OCI-LY1 (cell line): ENCODE data around the gene LARP1B.
A peak's percentile ranks its signal among the peaks of the same experiment; 100 is the strongest.

Source experiments
- H2AFZ ChIP-seq: fragments of 200-600 bp; sonication (generic), shearing (Covaris generic); 2 replicates; pipeline ENCODE4 v1.6.0; 2014; ENCODE audit warnings: antibody characterized with exemption, mild to moderate bottlenecking, low read length
- H3F3A ChIP-seq: fragments of 200-600 bp; sonication (generic), shearing (Covaris generic); 2 replicates; pipeline ENCODE4 v1.6.0; 2014; ENCODE audit warnings: mild to moderate bottlenecking, antibody characterized with exemption, low read length, moderate library complexity; ENCODE audit not compliant: insufficient read depth
- H3K27ac ChIP-seq: fragments of 200-600 bp; sonication (generic); 2 replicates; pipeline ENCODE4 v1.5.1; 2014; ENCODE audit warnings: low read length, mixed run types, mild to moderate bottlenecking, low read depth; ENCODE audit not compliant: poor library complexity, severe bottlenecking
- H3K27me3 ChIP-seq: fragments of 200-600 bp; sonication (generic); 2 replicates; pipeline ENCODE4 v1.6.0; 2014; ENCODE audit warnings: antibody characterized with exemption, mild to moderate bottlenecking, low read length, moderate library complexity; ENCODE audit not compliant: insufficient read depth
- H3K36me3 ChIP-seq: fragments of 200-600 bp; sonication (generic); 2 replicates; pipeline ENCODE4 v1.6.1; 2014; ENCODE audit warnings: mild to moderate bottlenecking, antibody characterized with exemption, low read length, moderate library complexity, mixed read lengths; ENCODE audit not compliant: insufficient read depth
- H3K4me1 ChIP-seq: fragments of 200-600 bp; sonication (generic); 2 replicates; pipeline ENCODE4 v1.5.1; 2014; ENCODE audit warnings: mild to moderate bottlenecking, low read length, moderate library complexity; ENCODE audit not compliant: insufficient read depth, severe bottlenecking
- H3K4me2 ChIP-seq: fragments of 200-600 bp; sonication (generic), shearing (Covaris generic); 2 replicates; pipeline ENCODE4 v1.6.1; 2014; ENCODE audit warnings: low read length
- H3K4me3 ChIP-seq: fragments of 200-600 bp; sonication (generic); 2 replicates; pipeline ENCODE4 v1.5.1; 2014; ENCODE audit warnings: low read length, low read depth, mild to moderate bottlenecking, mixed read lengths; ENCODE audit not compliant: poor library complexity, severe bottlenecking
- H3K79me2 ChIP-seq: fragments of 200-600 bp; shearing (Covaris generic); 2 replicates; pipeline ENCODE4 v1.6.1; 2016; ENCODE audit warnings: mixed run types, low read length, mixed read lengths; ENCODE audit not compliant: insufficient read depth
- H3K9ac ChIP-seq: fragments of 200-600 bp; sonication (generic), shearing (Covaris generic); 2 replicates; pipeline ENCODE4 v1.6.1; 2014; ENCODE audit warnings: mild to moderate bottlenecking, low read length, mixed read lengths
- H3K9me2 ChIP-seq: fragments of 200-600 bp; sonication (generic), shearing (Covaris generic); 2 replicates; pipeline ENCODE4 v1.6.1; 2014; ENCODE audit warnings: low read depth, mild to moderate bottlenecking, low read length, mixed read lengths
- H3K9me3 ChIP-seq: fragments of 200-600 bp; shearing (Covaris generic); 2 replicates; pipeline ENCODE4 v1.6.1; 2014; ENCODE audit warnings: low read length, mixed read lengths
- H4K20me1 ChIP-seq: fragments of 200-600 bp; sonication (generic), shearing (Covaris generic); 2 replicates; pipeline ENCODE4 v1.6.0; 2016; ENCODE audit warnings: mild to moderate bottlenecking, low read length; ENCODE audit not compliant: insufficient read depth
- CTCF ChIP-seq: fragments of 200-600 bp; sonication (generic), shearing (Covaris generic); IDR thresholded peaks from 2 replicates; pipeline ENCODE4 v1.5.1; 2017; ENCODE audit warnings: mild to moderate bottlenecking, antibody characterized with exemption, low read length, moderate library complexity, mixed read lengths
- EZH2 ChIP-seq: fragments of 200-600 bp; sonication (generic), shearing (Covaris generic); IDR thresholded peaks from 2 replicates; pipeline ENCODE4 v1.8.0; 2017; ENCODE audit warnings: borderline replicate concordance, mixed run types, mild to moderate bottlenecking, antibody characterized with exemption, low read length, moderate library complexity, mixed read lengths

LARP1B gene

GRCh38 chr4:128220286-128221235, 159.4 kb downstream of the LARP1B start:
- Histone ChIP-seq H3K36me3 (no peaks in the 10 kb centered on the region), H2AFZ (no peak overlapping the region), H3K4me1 (no peaks in the 10 kb centered on the region), H3K9ac (no peak overlapping the region), H3K9me3 (no peaks in the 10 kb centered on the region), H4K20me1 (no peaks in the 10 kb centered on the region), H3K27ac (no peak overlapping the region), H3K27me3 (no peaks in the 10 kb centered on the region), H3K79me2 (no peaks in the 10 kb centered on the region), H3F3A (no peaks in the 10 kb centered on the region), H3K4me2 (no peak overlapping the region), H3K4me3 (no peak overlapping the region), H3K9me2 (no peaks in the 10 kb centered on the region)
- TF ChIP-seq EZH2 (no peak), CTCF (peak; percentile 54)

- Histone ChIP-seq H3K9me2 (no peaks in the 10 kb centered on the region), H3K27ac (no peak overlapping the region), H3K4me1 (no peaks in the 10 kb centered on the region), H3K79me2 (no peaks in the 10 kb centered on the region), H3K27me3 (no peaks in the 10 kb centered on the region), H3K36me3 (no peaks in the 10 kb centered on the region), H3F3A (no peaks in the 10 kb centered on the region), H3K4me3 (no peak overlapping the region), H2AFZ (no peak overlapping the region), H3K9me3 (no peaks in the 10 kb centered on the region), H3K9ac (no peak overlapping the region), H3K4me2 (no peak overlapping the region), H4K20me1 (no peaks in the 10 kb centered on the region)
- TF ChIP-seq EZH2 (no peak), CTCF (no peak)
These were observed 160.5 kb downstream of the LARP1B start for GRCh38 chr4:128221586-128221985.

GRCh38 chr4:128225148-128225547, 164.0 kb downstream of the LARP1B start:
- H3K9ac ChIP-seq, result no peak overlapping the region
- TF ChIP-seq EZH2, result no peak
- TF ChIP-seq CTCF, result no peak
- no peak overlapping the region for H3K4me3 ChIP-seq
- H3K27me3 ChIP-seq, result no peaks in the 10 kb centered on the region
- no peaks in the 10 kb centered on the region for H3F3A ChIP-seq
- no peak overlapping the region for H3K27ac ChIP-seq
- H3K4me1 ChIP-seq, result no peaks in the 10 kb centered on the region
- no peak overlapping the region for H3K4me2 ChIP-seq
- H3K79me2 ChIP-seq, result no peaks in the 10 kb centered on the region
- no peaks in the 10 kb centered on the region for H3K9me2 ChIP-seq
- no peaks in the 10 kb centered on the region for H3K36me3 ChIP-seq
- no peaks in the 10 kb centered on the region for H4K20me1 ChIP-seq
- no peaks in the 10 kb centered on the region for H3K9me3 ChIP-seq
- no peak overlapping the region for H2AFZ ChIP-seq
